Measurements from ENCODE around the gene GNAS-AS1. TPM values are rescaled to one million over a fixed set of nuclear protein-coding genes. Genes with fewer than 3 reads are reported as not detected.

Gene GNAS-AS1
- total and polyA plus RNA-seq, 4 donors = 1.0 to 1.7 (median 1.2) TPM; not detected in 1

DNA sequence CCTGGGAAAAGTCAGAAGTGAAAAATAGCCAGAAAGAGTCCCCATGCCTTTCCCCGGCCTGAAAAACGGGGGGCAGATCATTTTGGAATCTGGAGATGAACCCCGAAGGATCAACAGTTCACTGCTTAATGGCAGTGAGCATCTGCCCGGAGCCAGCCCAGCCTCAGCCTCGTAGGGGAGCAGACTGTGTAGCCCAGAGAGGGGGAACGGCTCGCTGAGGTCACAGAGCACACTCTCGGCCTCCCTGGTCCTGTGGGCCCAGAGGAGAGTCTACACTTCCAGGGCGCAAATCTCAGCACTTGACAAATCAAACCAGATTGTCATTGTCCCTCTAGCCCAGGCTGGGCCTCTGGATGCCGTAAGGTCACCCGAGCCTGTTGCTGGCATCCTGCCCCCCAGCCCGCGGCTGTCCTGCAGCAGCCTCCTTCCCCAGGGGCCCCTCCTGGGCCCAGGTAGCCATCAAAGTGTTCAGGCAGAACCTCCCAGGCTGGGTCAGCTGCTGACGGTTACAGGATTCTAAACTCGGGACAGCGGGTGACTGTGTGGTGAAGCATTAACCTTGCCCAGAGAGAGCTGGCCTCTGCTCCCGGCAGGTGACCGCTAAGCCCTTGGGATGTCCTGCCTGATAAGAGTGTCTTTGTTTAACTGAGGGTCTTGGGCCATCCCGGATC, 56.1 kb downstream of the GNAS-AS1 start:
- intact Hi-C loops (cut with DNase I) = no loop called here
- WGBS, 2 donors = 66 to 67% methylated on average over 19 of the region's 19 CpGs

DNA sequence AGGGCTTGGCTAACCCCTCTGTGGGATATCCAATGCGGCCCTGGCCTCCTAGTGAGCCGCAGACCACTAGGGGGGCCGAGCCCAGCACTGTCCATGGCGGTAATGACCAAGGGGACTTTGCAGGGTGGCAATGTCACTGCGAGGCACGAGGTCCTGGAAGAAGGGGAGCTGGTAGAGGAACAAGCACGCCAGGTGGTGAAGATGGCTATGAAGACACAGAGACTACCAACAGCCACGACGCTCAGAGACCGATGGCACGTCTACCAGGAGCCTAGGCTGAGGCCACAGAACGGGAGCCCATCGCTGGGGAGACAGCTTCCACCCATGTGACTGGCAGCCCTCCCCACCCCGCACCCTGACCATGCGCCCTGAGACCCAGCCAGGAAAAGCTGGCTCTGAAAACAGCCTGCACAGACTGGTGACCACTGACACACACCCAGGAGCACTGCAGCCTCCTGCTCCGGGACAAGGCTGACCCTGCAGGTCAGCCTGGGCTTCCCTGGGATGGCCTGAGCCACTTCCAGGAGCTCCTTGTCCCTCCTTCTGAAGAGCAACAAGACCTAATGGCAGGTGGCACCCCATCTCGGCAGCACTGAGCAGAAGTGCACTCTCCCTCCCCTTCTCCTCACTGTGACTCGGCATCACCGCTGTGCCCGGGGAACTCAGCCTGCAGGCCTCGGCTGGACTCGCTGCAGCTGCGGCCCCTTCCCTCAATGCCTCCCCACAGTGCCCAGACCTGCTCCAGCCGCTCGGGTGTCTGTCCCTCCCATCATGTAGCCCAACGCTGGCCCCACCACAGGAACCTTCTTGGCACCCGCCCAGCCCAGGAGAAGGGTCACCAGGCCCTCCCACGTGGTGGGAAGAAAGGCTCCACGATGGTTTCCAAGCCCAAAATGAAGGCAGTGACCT, 56.9 kb downstream of the GNAS-AS1 start:
- H3K36me3 ChIP-seq (ENCODE audit: control insufficient read depth in 1 of 2, insufficient read depth in 2 of 2, low read length in 1 of 2) = no peaks in the 10 kb centered on the region
- intact Hi-C loops (cut with DNase I) = no loop called here
- ATAC-seq (ENCODE audit: low FRiP score) (no peak), DNase-seq (no peak)
- 84 to 85% methylated on average over 29 of the region's 29 CpGs for WGBS, 2 donors
- H3K4me1 ChIP-seq (ENCODE audit: control insufficient read depth in 1 of 2, insufficient read depth in 2 of 2, low read length in 2 of 2) = no peaks in the 10 kb centered on the region
- H3K4me3 ChIP-seq (ENCODE audit: low read length in 2 of 2) = no peak overlapping the region
- H3K9me3 ChIP-seq (ENCODE audit: control insufficient read depth, low read length) = no peaks in the 10 kb centered on the region
- H3K27ac ChIP-seq (ENCODE audit: low read depth in 1 of 2, low read length in 2 of 2) = no peak overlapping the region
- no peaks in the 10 kb centered on the region for H3K27me3 ChIP-seq (ENCODE audit: control insufficient read depth in 1 of 2, insufficient read depth in 2 of 2, low read length in 1 of 2)

More for the DNA sequence above, 56.1 kb downstream of the GNAS-AS1 start:
- DNase-seq (no peak), ATAC-seq (ENCODE audit: low FRiP score) (no peak)
- H3K27me3 ChIP-seq (ENCODE audit: control insufficient read depth in 1 of 2, insufficient read depth in 2 of 2, low read length in 1 of 2) = no peaks in the 10 kb centered on the region
- H3K4me1 ChIP-seq (ENCODE audit: control insufficient read depth in 1 of 2, insufficient read depth in 2 of 2, low read length in 2 of 2) = no peaks in the 10 kb centered on the region
- H3K4me3 ChIP-seq (ENCODE audit: low read length in 2 of 2) = no peak overlapping the region
- no peaks in the 10 kb centered on the region for H3K9me3 ChIP-seq (ENCODE audit: control insufficient read depth, low read length)
- H3K36me3 ChIP-seq (ENCODE audit: control insufficient read depth in 1 of 2, insufficient read depth in 2 of 2, low read length in 1 of 2) = no peaks in the 10 kb centered on the region
- no peak overlapping the region for H3K27ac ChIP-seq (ENCODE audit: low read depth in 1 of 2, low read length in 2 of 2)

DNA sequence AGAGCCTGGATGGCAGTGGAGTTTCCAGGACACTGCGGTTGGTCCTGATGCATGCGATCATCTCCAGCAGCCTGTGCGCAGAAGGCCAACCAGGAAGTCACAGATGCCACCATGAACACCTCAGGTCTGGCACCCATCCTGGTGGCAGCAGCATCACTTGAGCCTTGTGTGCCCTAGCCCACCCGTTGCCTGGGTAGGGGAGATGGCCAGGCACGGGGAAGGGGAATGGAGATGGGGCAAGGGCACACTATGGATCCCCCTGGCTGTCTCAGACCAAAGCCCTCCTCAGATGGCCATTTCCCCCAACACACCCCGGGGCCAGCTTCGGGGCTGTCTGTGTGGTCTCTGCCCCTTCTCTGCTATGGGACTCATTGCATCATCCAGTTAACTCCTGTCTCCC, 58.3 kb downstream of the GNAS-AS1 start:
- Histone ChIP-seq H3K36me3 (ENCODE audit: control insufficient read depth in 1 of 2, insufficient read depth in 2 of 2, low read length in 1 of 2) (no peaks in the 10 kb centered on the region), H3K4me1 (ENCODE audit: control insufficient read depth in 1 of 2, insufficient read depth in 2 of 2, low read length in 2 of 2) (no peaks in the 10 kb centered on the region), H3K27ac (ENCODE audit: low read depth in 1 of 2, low read length in 2 of 2) (no peak overlapping the region), H3K4me3 (ENCODE audit: low read length in 2 of 2) (no peak overlapping the region), H3K27me3 (ENCODE audit: control insufficient read depth in 1 of 2, insufficient read depth in 2 of 2, low read length in 1 of 2) (no peaks in the 10 kb centered on the region), H3K9me3 (ENCODE audit: control insufficient read depth, low read length) (no peaks in the 10 kb centered on the region)
- WGBS, 2 donors = 86% methylated on average over 7 of the region's 7 CpGs
- intact Hi-C loops (cut with DNase I) = no loop called here
- no peak for ATAC-seq (ENCODE audit: low FRiP score)
- no peak for DNase-seq

DNA sequence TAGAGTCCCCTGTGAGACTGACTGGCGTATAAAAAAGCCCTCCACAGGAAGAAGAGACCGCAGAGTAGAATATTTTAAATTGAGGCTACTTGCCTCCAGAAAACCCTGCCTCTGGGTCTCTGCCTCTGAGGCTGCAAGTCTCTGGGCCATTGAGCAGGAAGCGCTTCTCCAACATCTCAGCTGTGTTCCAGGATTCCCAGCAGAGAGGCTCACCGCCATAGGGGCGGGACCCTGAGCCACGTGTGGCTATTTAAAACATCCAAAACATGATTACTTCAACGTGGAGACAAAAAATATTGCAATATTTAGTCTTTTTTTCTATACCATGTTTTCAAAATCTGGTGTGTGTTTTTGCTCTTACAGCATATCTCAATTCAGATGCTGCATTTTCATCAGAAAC, 59.4 kb downstream of the GNAS-AS1 start:
- DNase-seq = peak in 1 of 2 donors; percentile 11
- no peaks in the 10 kb centered on the region for H3K9me3 ChIP-seq (ENCODE audit: control insufficient read depth, low read length)
- 26 to 27% methylated on average over 7 of the region's 7 CpGs for WGBS, 2 donors
- H3K4me3 ChIP-seq (ENCODE audit: low read length in 2 of 2) = no peak overlapping the region
- intact Hi-C loops (cut with DNase I) = no loop called here
- no peaks in the 10 kb centered on the region for H3K27me3 ChIP-seq (ENCODE audit: control insufficient read depth in 1 of 2, insufficient read depth in 2 of 2, low read length in 1 of 2)
- no peaks in the 10 kb centered on the region for H3K36me3 ChIP-seq (ENCODE audit: control insufficient read depth in 1 of 2, insufficient read depth in 2 of 2, low read length in 1 of 2)
- no peak overlapping the region for H3K27ac ChIP-seq (ENCODE audit: low read depth in 1 of 2, low read length in 2 of 2)
- no peaks in the 10 kb centered on the region for H3K4me1 ChIP-seq (ENCODE audit: control insufficient read depth in 1 of 2, insufficient read depth in 2 of 2, low read length in 2 of 2)
- ATAC-seq (ENCODE audit: low FRiP score) = no peak

DNA sequence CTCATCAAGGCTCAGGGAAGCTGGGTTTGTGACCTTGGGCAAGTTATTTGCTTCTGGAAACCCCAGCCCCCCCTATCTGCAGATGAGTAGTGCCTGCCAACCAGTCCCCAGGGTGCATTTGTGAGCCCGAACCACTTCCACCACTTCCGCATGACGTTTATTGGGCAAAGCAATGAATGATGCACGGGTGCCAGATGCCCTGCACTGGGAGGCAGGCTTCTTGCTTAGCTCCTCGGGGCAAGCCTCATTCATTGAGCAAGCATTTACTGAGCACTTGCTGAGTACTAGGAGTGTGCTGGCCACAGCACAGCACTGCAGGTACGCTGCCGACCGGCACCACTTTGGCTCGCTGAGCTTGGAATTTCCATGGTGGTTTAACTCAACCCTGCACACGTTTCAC, 60.2 kb downstream of the GNAS-AS1 start:
- no peaks in the 10 kb centered on the region for H3K36me3 ChIP-seq (ENCODE audit: control insufficient read depth in 1 of 2, insufficient read depth in 2 of 2, low read length in 1 of 2)
- no peak overlapping the region for H3K27ac ChIP-seq (ENCODE audit: low read depth in 1 of 2, low read length in 2 of 2)
- no peaks in the 10 kb centered on the region for H3K27me3 ChIP-seq (ENCODE audit: control insufficient read depth in 1 of 2, insufficient read depth in 2 of 2, low read length in 1 of 2)
- WGBS, 2 donors = 39 to 46% methylated on average over 10 of the region's 10 CpGs
- no peaks in the 10 kb centered on the region for H3K4me1 ChIP-seq (ENCODE audit: control insufficient read depth in 1 of 2, insufficient read depth in 2 of 2, low read length in 2 of 2)
- intact Hi-C loops (cut with DNase I) = no loop called here
- ATAC-seq (ENCODE audit: low FRiP score) (no peak), DNase-seq (peak in 1 of 2 donors; percentile 61)
- no peaks in the 10 kb centered on the region for H3K9me3 ChIP-seq (ENCODE audit: control insufficient read depth, low read length)
- H3K4me3 ChIP-seq (ENCODE audit: low read length in 2 of 2) = no peak overlapping the region

DNA sequence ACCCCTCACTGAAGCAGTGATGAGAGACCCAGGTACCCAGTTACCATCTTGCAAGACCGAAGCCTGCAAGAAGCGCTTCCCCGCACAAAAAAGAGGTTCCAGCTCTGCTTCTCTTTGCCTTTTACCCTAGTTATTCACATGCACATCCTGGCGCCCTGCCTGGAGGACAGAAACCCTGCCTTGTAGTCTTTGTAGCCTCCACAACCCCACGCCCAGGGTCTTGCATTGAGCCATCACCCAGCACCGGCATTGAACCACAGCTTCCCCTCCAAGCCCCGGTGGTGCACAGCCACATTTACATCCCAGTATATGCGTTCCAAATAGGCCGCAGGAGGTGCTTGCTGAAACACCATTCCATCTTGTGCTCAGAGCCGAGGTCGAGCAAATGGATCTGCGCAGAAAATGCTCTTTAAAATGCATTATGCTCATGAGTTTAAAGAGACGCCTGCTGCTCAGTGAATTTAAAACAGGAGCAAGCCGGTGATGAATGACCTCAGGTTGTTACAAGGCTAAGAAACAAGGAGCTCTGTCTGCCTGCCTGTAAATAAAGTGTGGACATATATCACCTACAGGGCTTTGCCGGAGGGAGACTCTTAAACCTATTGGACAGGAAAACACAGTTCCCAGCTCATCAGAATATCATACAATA, 61.7 kb downstream of the GNAS-AS1 start:
- no peak overlapping the region for H3K27ac ChIP-seq (ENCODE audit: low read depth in 1 of 2, low read length in 2 of 2)
- no peak overlapping the region for H3K4me3 ChIP-seq (ENCODE audit: low read length in 2 of 2)
- H3K4me1 ChIP-seq (ENCODE audit: control insufficient read depth in 1 of 2, insufficient read depth in 2 of 2, low read length in 2 of 2) = no peaks in the 10 kb centered on the region
- 71 to 73% methylated on average over 15 of the region's 15 CpGs for WGBS, 2 donors
- H3K36me3 ChIP-seq (ENCODE audit: control insufficient read depth in 1 of 2, insufficient read depth in 2 of 2, low read length in 1 of 2) = no peaks in the 10 kb centered on the region
- peak in 1 of 2 donors; percentile 63 for DNase-seq
- no peak for ATAC-seq (ENCODE audit: low FRiP score)
- no peaks in the 10 kb centered on the region for H3K27me3 ChIP-seq (ENCODE audit: control insufficient read depth in 1 of 2, insufficient read depth in 2 of 2, low read length in 1 of 2)
- intact Hi-C loops (cut with DNase I) = no loop called here
- H3K9me3 ChIP-seq (ENCODE audit: control insufficient read depth, low read length) = no peaks in the 10 kb centered on the region

GRCh38 chr20:58787211-58788005, 63.3 kb downstream of the GNAS-AS1 start:
- no peak for ATAC-seq (ENCODE audit: low FRiP score)
- no peaks in the 10 kb centered on the region for H3K4me1 ChIP-seq (ENCODE audit: control insufficient read depth in 1 of 2, insufficient read depth in 2 of 2, low read length in 2 of 2)
- peak in 1 of 2 donors; percentile 66 for DNase-seq
- no peaks in the 10 kb centered on the region for H3K36me3 ChIP-seq (ENCODE audit: control insufficient read depth in 1 of 2, insufficient read depth in 2 of 2, low read length in 1 of 2)
- H3K9me3 ChIP-seq (ENCODE audit: control insufficient read depth, low read length) = no peaks in the 10 kb centered on the region
- no peak overlapping the region for H3K27ac ChIP-seq (ENCODE audit: low read depth in 1 of 2, low read length in 2 of 2)
- H3K27me3 ChIP-seq (ENCODE audit: control insufficient read depth in 1 of 2, insufficient read depth in 2 of 2, low read length in 1 of 2) = peaks cover 0 to 2% of the 10 kb centered on the region in 2 donors
- H3K4me3 ChIP-seq (ENCODE audit: low read length in 2 of 2) = no peak overlapping the region
- 78 to 81% methylated on average over 25 of the region's 25 CpGs for WGBS, 2 donors
- intact Hi-C loops (cut with DNase I) = no loop called here
